ENCODE measurements around the gene CNDP1. TPM values are rescaled to one million over a fixed set of nuclear protein-coding genes. Genes with fewer than 3 reads are reported as not detected.

CNDP1 gene
- total RNA-seq, 1 donor from 2014 or later = not detected

- no peak for TF ChIP-seq EZH2 (IDR thresholded peaks at IDR 0.05)
- no peak for TF ChIP-seq EZH2phosphoT487 (IDR thresholded peaks at IDR 0.05)
- TF ChIP-seq, protein P1, sequence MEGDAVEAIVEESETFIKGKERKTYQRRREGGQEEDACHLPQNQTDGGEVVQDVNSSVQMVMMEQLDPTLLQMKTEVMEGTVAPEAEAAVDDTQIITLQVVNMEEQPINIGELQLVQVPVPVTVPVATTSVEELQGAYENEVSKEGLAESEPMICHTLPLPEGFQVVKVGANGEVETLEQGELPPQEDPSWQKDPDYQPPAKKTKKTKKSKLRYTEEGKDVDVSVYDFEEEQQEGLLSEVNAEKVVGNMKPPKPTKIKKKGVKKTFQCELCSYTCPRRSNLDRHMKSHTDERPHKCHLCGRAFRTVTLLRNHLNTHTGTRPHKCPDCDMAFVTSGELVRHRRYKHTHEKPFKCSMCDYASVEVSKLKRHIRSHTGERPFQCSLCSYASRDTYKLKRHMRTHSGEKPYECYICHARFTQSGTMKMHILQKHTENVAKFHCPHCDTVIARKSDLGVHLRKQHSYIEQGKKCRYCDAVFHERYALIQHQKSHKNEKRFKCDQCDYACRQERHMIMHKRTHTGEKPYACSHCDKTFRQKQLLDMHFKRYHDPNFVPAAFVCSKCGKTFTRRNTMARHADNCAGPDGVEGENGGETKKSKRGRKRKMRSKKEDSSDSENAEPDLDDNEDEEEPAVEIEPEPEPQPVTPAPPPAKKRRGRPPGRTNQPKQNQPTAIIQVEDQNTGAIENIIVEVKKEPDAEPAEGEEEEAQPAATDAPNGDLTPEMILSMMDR (IDR thresholded peaks at IDR 0.05) = no peak
- Mint-ChIP-seq H3K27ac (no peak overlapping the region), H3K27me3 (ENCODE audit: insufficient read depth, low read depth) (peaks cover 13% of the 10 kb centered on the region), H3K4me3 (no peak overlapping the region), H3K9me3 (peaks cover 18% of the 10 kb centered on the region), H3K4me1 (no peaks in the 10 kb centered on the region), H3K36me3 (no peaks in the 10 kb centered on the region)
- Histone ChIP-seq H2AFZ (replicated peaks) (no peak overlapping the region), H3K4me2 (no peak overlapping the region), H4K20me1 (ENCODE audit: low read depth) (no peaks in the 10 kb centered on the region), H3K9ac (no peak overlapping the region), H3K27me3 (no peaks in the 10 kb centered on the region), H3K4me1 (no peaks in the 10 kb centered on the region), H3K4me3 (no peak overlapping the region), H3K27ac (no peak overlapping the region), H3K36me3 (no peaks in the 10 kb centered on the region), H3F3A (ENCODE audit: low read depth) (no peaks in the 10 kb centered on the region), H3K9me3 (ENCODE audit: low read depth) (no peaks in the 10 kb centered on the region), H3K79me2 (ENCODE audit: low read depth) (no peaks in the 10 kb centered on the region)
- no peak for DNase-seq (ENCODE audit: low spot score)
Observed at GRCh38 chr18:74569401-74569800, 35.1 kb downstream of the CNDP1 start.

DNA sequence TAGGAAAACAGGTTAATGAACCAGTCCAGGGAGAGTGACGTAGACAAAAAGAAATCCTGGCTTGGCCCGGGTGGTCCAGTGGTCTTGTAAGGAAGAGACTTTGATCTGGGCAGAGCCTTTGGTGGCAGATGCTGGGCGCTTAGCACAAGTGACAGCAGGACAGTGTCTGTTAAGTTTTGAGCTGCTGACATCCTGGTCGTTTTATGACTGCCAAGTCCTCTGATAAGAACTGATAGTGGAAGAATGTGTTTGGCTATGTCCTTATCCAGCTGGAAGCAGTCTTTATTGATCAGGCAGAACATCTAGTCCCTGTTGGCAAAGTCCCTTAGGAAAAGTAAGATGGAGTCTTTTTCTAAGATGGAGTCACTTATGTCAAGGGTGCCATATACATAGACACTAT lies 36.0 kb downstream of the CNDP1 start:
- no peaks in the 10 kb centered on the region for H3K4me1 Mint-ChIP-seq

DNA sequence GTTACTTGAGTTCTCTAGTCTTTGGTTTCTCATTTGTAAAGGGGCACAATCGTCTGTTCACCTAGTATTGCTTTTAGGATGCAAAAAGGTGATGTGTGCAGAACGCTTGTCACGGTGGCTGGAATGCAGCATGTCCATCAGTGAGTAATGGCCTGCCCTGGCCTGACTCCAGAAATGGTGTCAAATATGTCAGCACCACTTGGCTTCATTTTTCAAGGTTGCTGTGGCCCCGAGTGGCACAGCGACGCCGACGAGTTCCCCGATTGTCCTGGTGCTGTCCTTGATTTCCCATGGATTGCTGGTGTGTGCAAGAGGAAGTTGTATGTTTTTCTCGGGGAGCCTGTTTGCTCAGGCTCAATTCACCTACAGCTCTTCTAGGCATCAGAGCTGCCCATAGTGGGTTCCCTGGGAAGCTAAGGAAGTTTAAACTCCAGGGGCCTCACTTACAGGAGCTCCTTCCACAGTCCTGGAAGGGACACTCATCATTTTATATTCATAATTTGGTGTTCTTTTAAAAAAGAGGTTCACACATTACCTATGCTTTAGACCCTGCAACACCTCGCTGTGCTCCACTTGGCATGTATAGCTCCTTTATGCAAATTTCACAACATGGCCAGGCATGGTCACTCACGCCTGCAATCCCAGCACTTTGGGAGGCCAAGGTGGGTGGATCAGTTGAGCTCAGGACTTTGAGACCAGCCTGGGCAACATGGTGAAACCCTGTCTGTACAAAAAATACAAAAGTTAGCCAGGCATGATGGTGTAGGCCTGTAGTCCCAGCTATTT lies 37.8 kb downstream of the CNDP1 start:
- no peak overlapping the region for H3K27ac Mint-ChIP-seq
- no peaks in the 10 kb centered on the region for H3K36me3 Mint-ChIP-seq
- Histone ChIP-seq H3K9ac (no peak overlapping the region), H3K27ac (no peak overlapping the region), H3K36me3 (no peaks in the 10 kb centered on the region), H3K27me3 (no peaks in the 10 kb centered on the region), H3K4me3 (no peak overlapping the region), H3K9me3 (ENCODE audit: low read depth) (no peaks in the 10 kb centered on the region), H3K79me2 (ENCODE audit: low read depth) (no peaks in the 10 kb centered on the region), H3K4me2 (no peak overlapping the region), H3F3A (ENCODE audit: low read depth) (no peaks in the 10 kb centered on the region), H3K4me1 (peaks cover 1% of the 10 kb centered on the region), H2AFZ (replicated peaks) (no peak overlapping the region), H4K20me1 (ENCODE audit: low read depth) (no peaks in the 10 kb centered on the region)
- peaks cover 7% of the 10 kb centered on the region for H3K9me3 Mint-ChIP-seq
- H3K4me3 Mint-ChIP-seq = no peak overlapping the region
- TF ChIP-seq EZH2 (IDR thresholded peaks at IDR 0.05) (no peak), EZH2phosphoT487 (IDR thresholded peaks at IDR 0.05) (no peak)
- TF ChIP-seq, protein P1 (IDR thresholded peaks at IDR 0.05) = no peak
- no peak for DNase-seq (ENCODE audit: low spot score)
- no peaks in the 10 kb centered on the region for H3K4me1 Mint-ChIP-seq
- H3K27me3 Mint-ChIP-seq (ENCODE audit: insufficient read depth, low read depth) = peaks cover 13% of the 10 kb centered on the region

More for the DNA sequence above, 36.0 kb downstream of the CNDP1 start:
- Histone ChIP-seq H4K20me1 (ENCODE audit: low read depth) (no peaks in the 10 kb centered on the region), H3K36me3 (no peaks in the 10 kb centered on the region), H2AFZ (replicated peaks) (no peak overlapping the region), H3K4me3 (no peak overlapping the region), H3K27ac (no peak overlapping the region), H3K4me1 (no peaks in the 10 kb centered on the region), H3K9ac (no peak overlapping the region), H3K4me2 (no peak overlapping the region), H3K79me2 (ENCODE audit: low read depth) (no peaks in the 10 kb centered on the region), H3K27me3 (no peaks in the 10 kb centered on the region), H3F3A (ENCODE audit: low read depth) (no peaks in the 10 kb centered on the region), H3K9me3 (ENCODE audit: low read depth) (no peaks in the 10 kb centered on the region)
- Mint-ChIP-seq H3K36me3 (no peaks in the 10 kb centered on the region), H3K27ac (no peak overlapping the region), H3K9me3 (peaks cover 15% of the 10 kb centered on the region), H3K4me3 (no peak overlapping the region), H3K27me3 (ENCODE audit: insufficient read depth, low read depth) (peaks cover 13% of the 10 kb centered on the region)
- DNase-seq (ENCODE audit: low spot score) = no peak
- no peak for TF ChIP-seq EZH2 (IDR thresholded peaks at IDR 0.05)
- TF ChIP-seq, protein P1 (IDR thresholded peaks at IDR 0.05) = no peak
